Measurements from ENCODE around the gene GALR2. TPM values are rescaled to one million over a fixed set of nuclear protein-coding genes. Genes with fewer than 3 reads are reported as not detected.

GALR2 gene
- total and polyA plus RNA-seq, 2 experiments from 2014 or later: 0.55 TPM; not detected in 1

- TF ChIP-seq CTCF (IDR thresholded peaks at IDR 0.05; ENCODE audit: low read depth, low read length): no peak
- Histone ChIP-seq H3K4me1 (ENCODE audit: low read depth) (peaks cover 22% of the 10 kb centered on the region), H3K4me3 (no peak overlapping the region), H3K36me3 (peaks cover 26% of the 10 kb centered on the region), H3K27ac (peak overlapping the region; percentile 51), H3K9me3 (ENCODE audit: low read depth) (no peaks in the 10 kb centered on the region), H3K27me3 (peaks cover 2% of the 10 kb centered on the region)
- peak in 1 of 2 donors; percentile 8 for DNase-seq (ENCODE audit: low read depth in 1 of 2, low spot score in 1 of 2)
Measured at GRCh38 chr17:76083536-76084182, 9.1 kb downstream of the GALR2 start.

- no peak for TF ChIP-seq CTCF (IDR thresholded peaks at IDR 0.05; ENCODE audit: low read depth, low read length)
- Histone ChIP-seq H3K4me3 (no peak overlapping the region), H3K27ac (peak overlapping the region; percentile 6), H3K36me3 (peaks cover 30% of the 10 kb centered on the region), H3K27me3 (no peaks in the 10 kb centered on the region), H3K4me1 (ENCODE audit: low read depth) (peaks cover 7% of the 10 kb centered on the region), H3K9me3 (ENCODE audit: low read depth) (no peaks in the 10 kb centered on the region)
- DNase-seq (ENCODE audit: low read depth in 1 of 2, low spot score in 1 of 2): no peak
Measured at GRCh38 chr17:76085066-76085730, 10.6 kb downstream of the GALR2 start.

- TF ChIP-seq CTCF (IDR thresholded peaks at IDR 0.05; ENCODE audit: low read depth, low read length): no peak
- peaks cover 36% of the 10 kb centered on the region for H3K36me3 ChIP-seq
- H3K27ac ChIP-seq: no peak overlapping the region
- DNase-seq (ENCODE audit: low read depth in 1 of 2, low spot score in 1 of 2): no peak
- no peaks in the 10 kb centered on the region for H3K9me3 ChIP-seq (ENCODE audit: low read depth)
- H3K4me1 ChIP-seq (ENCODE audit: low read depth): peaks cover under 1% of the 10 kb centered on the region
- no peak overlapping the region for H3K4me3 ChIP-seq
- H3K27me3 ChIP-seq: no peaks in the 10 kb centered on the region
Measured at GRCh38 chr17:76085731-76086366, 11.3 kb downstream of the GALR2 start.

DNA sequence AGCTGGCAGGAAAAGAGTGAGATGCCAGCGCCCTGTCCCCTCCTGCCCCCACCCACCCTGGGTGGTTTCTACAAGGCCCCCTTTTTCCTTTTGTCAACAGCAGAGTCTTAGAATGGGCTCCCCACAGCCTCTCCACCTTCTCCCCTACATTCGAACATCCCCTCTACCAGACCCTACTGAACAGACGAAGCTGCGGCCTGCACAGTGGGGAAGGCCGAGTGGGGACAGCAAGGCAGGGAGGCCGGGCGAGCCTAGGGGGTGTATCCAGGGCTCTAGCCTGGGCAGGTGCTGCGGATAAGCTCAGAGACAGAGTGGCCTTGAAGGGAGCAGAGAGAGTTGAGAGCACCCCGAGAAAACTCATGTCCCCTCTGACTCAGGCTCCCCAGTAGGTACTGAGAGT is 11.8 kb downstream of the GALR2 start:
- no peak for TF ChIP-seq CTCF (IDR thresholded peaks at IDR 0.05; ENCODE audit: low read depth, low read length)
- Histone ChIP-seq H3K4me1 (ENCODE audit: low read depth) (no peaks in the 10 kb centered on the region), H3K9me3 (ENCODE audit: low read depth) (no peaks in the 10 kb centered on the region), H3K4me3 (no peak overlapping the region), H3K27me3 (no peaks in the 10 kb centered on the region), H3K36me3 (peaks cover 37% of the 10 kb centered on the region), H3K27ac (no peak overlapping the region)
- DNase-seq (ENCODE audit: low read depth in 1 of 2, low spot score in 1 of 2): no peak

DNA sequence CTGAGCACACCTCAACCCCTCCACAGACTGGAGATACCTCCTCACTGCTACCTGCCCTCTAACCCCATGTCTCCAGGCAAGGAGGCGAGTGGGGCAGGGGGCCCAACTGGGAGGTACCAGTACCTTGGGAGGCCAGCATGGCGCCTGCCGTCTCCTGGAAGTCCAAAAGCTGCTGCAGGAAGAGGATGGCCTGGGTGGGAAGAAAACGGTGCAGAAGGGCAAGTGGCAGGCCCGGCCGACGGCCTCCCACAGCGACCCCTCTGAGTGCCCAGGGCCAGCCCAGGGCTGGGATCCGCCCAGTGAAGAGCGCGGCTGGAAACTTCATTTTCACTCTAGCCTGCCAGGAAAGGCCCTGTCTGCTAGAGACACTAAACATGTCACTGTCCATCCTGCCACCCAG is 12.9 kb downstream of the GALR2 start:
- peaks cover 37% of the 10 kb centered on the region for H3K36me3 ChIP-seq
- DNase-seq (ENCODE audit: low read depth in 1 of 2, low spot score in 1 of 2): no peak
- no peaks in the 10 kb centered on the region for H3K27me3 ChIP-seq
- H3K27ac ChIP-seq: no peak overlapping the region
- no peak overlapping the region for H3K4me3 ChIP-seq
- H3K4me1 ChIP-seq (ENCODE audit: low read depth): no peaks in the 10 kb centered on the region
- H3K9me3 ChIP-seq (ENCODE audit: low read depth): no peaks in the 10 kb centered on the region
- TF ChIP-seq CTCF (IDR thresholded peaks at IDR 0.05; ENCODE audit: low read depth, low read length): no peak

Measured in cardiac muscle cell (in vitro differentiated cells and primary cell).